ENCODE results near the gene HIGD1A. TPM values are rescaled to one million over a fixed set of nuclear protein-coding genes. Genes with fewer than 3 reads are reported as not detected.
A peak's percentile ranks its signal among the peaks of the same experiment; 100 is the strongest.

HIGD1A gene
- total RNA-seq, 1 experiment from 2014 or later = 80.7 TPM

DNA sequence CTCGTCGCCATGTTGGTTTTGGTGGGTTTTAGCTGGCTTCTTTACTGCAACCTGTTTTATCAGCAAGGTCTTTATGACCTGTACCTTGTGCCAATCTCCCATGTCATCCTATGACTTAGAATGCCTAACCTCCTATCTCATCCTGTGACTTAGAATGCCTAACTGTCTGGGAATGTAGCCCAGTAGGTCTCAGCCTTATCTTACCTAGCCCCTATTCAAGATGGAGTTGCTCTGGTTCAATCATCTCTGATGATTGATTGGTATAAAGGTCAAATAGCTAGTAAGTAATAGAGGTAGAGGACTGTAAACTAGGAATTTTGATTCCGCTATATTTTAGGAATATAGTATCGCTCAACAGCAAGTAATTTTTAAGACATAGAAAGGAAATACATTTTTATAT, 3.6 kb upstream of the HIGD1A start:
- TF ChIP-seq OVOL2 (CRISPR knock-in tag; IDR thresholded peaks at IDR 0.05; ENCODE audit: borderline replicate concordance) (no peak), MYBL2 (CRISPR knock-in tag; IDR thresholded peaks at IDR 0.05) (no peak), EMX1 (CRISPR knock-in tag; IDR thresholded peaks at IDR 0.05) (no peak), ZNF263 (CRISPR knock-in tag; IDR thresholded peaks at IDR 0.05; ENCODE audit: low read depth) (no peak), ZNF232 (CRISPR knock-in tag; IDR thresholded peaks at IDR 0.05) (no peak), CTCF (IDR thresholded peaks at IDR 0.05) (no peak), NR2C2 (CRISPR knock-in tag; IDR thresholded peaks at IDR 0.05) (no peak), CREM (CRISPR knock-in tag; IDR thresholded peaks at IDR 0.05) (no peak), FOXK1 (CRISPR knock-in tag; IDR thresholded peaks at IDR 0.05) (no peak), TP53 (CRISPR knock-in tag; IDR thresholded peaks at IDR 0.05) (no peak)
- TF ChIP-seq, protein P1, sequence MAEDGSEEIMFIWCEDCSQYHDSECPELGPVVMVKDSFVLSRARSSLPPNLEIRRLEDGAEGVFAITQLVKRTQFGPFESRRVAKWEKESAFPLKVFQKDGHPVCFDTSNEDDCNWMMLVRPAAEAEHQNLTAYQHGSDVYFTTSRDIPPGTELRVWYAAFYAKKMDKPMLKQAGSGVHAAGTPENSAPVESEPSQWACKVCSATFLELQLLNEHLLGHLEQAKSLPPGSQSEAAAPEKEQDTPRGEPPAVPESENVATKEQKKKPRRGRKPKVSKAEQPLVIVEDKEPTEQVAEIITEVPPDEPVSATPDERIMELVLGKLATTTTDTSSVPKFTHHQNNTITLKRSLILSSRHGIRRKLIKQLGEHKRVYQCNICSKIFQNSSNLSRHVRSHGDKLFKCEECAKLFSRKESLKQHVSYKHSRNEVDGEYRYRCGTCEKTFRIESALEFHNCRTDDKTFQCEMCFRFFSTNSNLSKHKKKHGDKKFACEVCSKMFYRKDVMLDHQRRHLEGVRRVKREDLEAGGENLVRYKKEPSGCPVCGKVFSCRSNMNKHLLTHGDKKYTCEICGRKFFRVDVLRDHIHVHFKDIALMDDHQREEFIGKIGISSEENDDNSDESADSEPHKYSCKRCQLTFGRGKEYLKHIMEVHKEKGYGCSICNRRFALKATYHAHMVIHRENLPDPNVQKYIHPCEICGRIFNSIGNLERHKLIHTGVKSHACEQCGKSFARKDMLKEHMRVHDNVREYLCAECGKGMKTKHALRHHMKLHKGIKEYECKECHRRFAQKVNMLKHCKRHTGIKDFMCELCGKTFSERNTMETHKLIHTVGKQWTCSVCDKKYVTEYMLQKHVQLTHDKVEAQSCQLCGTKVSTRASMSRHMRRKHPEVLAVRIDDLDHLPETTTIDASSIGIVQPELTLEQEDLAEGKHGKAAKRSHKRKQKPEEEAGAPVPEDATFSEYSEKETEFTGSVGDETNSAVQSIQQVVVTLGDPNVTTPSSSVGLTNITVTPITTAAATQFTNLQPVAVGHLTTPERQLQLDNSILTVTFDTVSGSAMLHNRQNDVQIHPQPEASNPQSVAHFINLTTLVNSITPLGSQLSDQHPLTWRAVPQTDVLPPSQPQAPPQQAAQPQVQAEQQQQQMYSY (CRISPR knock-in tag; IDR thresholded peaks at IDR 0.05) = no peak
- TF ChIP-seq, protein P2, sequence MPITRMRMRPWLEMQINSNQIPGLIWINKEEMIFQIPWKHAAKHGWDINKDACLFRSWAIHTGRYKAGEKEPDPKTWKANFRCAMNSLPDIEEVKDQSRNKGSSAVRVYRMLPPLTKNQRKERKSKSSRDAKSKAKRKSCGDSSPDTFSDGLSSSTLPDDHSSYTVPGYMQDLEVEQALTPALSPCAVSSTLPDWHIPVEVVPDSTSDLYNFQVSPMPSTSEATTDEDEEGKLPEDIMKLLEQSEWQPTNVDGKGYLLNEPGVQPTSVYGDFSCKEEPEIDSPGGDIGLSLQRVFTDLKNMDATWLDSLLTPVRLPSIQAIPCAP (CRISPR knock-in tag; IDR thresholded peaks at IDR 0.05) = no peak
- TF ChIP-seq, protein P3, sequence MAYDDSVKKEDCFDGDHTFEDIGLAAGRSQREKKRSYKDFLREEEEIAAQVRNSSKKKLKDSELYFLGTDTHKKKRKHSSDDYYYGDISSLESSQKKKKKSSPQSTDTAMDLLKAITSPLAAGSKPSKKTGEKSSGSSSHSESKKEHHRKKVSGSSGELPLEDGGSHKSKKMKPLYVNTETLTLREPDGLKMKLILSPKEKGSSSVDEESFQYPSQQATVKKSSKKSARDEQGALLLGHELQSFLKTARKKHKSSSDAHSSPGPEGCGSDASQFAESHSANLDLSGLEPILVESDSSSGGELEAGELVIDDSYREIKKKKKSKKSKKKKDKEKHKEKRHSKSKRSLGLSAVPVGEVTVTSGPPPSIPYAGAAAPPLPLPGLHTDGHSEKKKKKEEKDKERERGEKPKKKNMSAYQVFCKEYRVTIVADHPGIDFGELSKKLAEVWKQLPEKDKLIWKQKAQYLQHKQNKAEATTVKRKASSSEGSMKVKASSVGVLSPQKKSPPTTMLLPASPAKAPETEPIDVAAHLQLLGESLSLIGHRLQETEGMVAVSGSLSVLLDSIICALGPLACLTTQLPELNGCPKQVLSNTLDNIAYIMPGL (CRISPR knock-in tag; IDR thresholded peaks at IDR 0.05) = no peak
- POLR2A ChIA-PET = no interaction called here
- Mint-ChIP-seq H3K27ac (no peak overlapping the region), H3K9me3 (no peaks in the 10 kb centered on the region), H3K36me3 (no peaks in the 10 kb centered on the region), H3K27me3 (ENCODE audit: low read depth) (peaks cover 22% of the 10 kb centered on the region), H3K4me3 (no peak overlapping the region), H3K4me1 (peaks cover 16% of the 10 kb centered on the region)
- ATAC-seq (no peak), DNase-seq (ENCODE audit: low spot score) (no peak)
- CTCF ChIA-PET = interaction anchor here (2.1 kb wide), 1 partner anchor 23 kb away, joined by 5 read pairs; no protein-coding TSS in a partner anchor

- Mint-ChIP-seq H3K4me1 (peaks cover 29% of the 10 kb centered on the region), H3K36me3 (peaks cover 5% of the 10 kb centered on the region; the same call in 1 of the 2 replicates), H3K27ac (no peak overlapping the region), H3K27me3 (ENCODE audit: low read depth) (peaks cover 22% of the 10 kb centered on the region), H3K9me3 (no peaks in the 10 kb centered on the region), H3K4me3 (peak overlapping the region; percentile 95)
- peak; percentile 57 for DNase-seq (ENCODE audit: low spot score)
- ChIA-PET CTCF (interaction anchor here (0.5 to 2.7 kb wide), 5 partner anchors 11 to 187 kb away, joined by 3 to 19 read pairs (median 8); no protein-coding TSS in a partner anchor), POLR2A (interaction anchor here (0.6 to 2.3 kb wide), 8 partner anchors 14 to 990 kb away, joined by 3 to 6 read pairs (median 4); no protein-coding TSS in a partner anchor)
- no peak; the same call in 1 of the 2 replicates for ATAC-seq
- TF ChIP-seq GABPB1 (CRISPR knock-in tag; IDR thresholded peaks at IDR 0.05) (0 out of 2 replicates have a peak, but pooled peaks have one; percentile 46), ZNF425 (CRISPR knock-in tag; conservative IDR thresholded peaks at IDR 0.05) (no peak), CREM (CRISPR knock-in tag; IDR thresholded peaks at IDR 0.05) (no peak), SMAD3 (CRISPR knock-in tag; IDR thresholded peaks at IDR 0.05; ENCODE audit: borderline replicate concordance) (no peak)
These were observed 991 bp upstream of the HIGD1A start for GRCh38 chr3:42805141-42805821.
